CD4-positive, alpha-beta T cell treated with Interferon alpha-2 for 1 hour (primary cell): ENCODE measurements around the gene CYP27C1.
"Not testable (repeated sequence)": the region's sequence is repeated elsewhere in the genome, so short reads cannot be mapped to it uniquely, and the experiment has no call there.

Experiments
- DNase-seq, 2 donors: peaks; one replicate each; pipeline ENCODE4 v3.0.0-alpha.2; 2020 to 2022

CYP27C1 gene

GRCh38 chr2:127220102-127220767 is at the start of gene CYP27C1:
Gene CYP27C1 (minus strand): TSS chr2:127220299. CDS start chr2:127220270, 29 bp downstream.
- no peak for DNase-seq

- DNase-seq, result no peak
Observed at GRCh38 chr2:127261804-127262406, 41.8 kb upstream of the CYP27C1 start.

- DNase-seq, result no peak
Observed at GRCh38 chr2:127259355-127259754, 39.3 kb upstream of the CYP27C1 start.

GRCh38 chr2:127256866-127257265 is 36.8 kb upstream of the CYP27C1 start:
- DNase-seq, result no peak

- DNase-seq, result no peak
Observed at GRCh38 chr2:127256381-127256780, 36.3 kb upstream of the CYP27C1 start.

GRCh38 chr2:127255721-127256120 is 35.6 kb upstream of the CYP27C1 start:
- no peak for DNase-seq

GRCh38 chr2:127255146-127255545 is 35.0 kb upstream of the CYP27C1 start:
- DNase-seq, result no peak

GRCh38 chr2:127254386-127254981 is 34.4 kb upstream of the CYP27C1 start:
- DNase-seq, result no peak

GRCh38 chr2:127241184-127241583 is 21.1 kb upstream of the CYP27C1 start:
- not testable (repeated sequence) for DNase-seq

- no peak for DNase-seq
Observed at GRCh38 chr2:127239395-127239794, 19.3 kb upstream of the CYP27C1 start.

GRCh38 chr2:127237768-127238167 is 17.7 kb upstream of the CYP27C1 start:
- not testable (repeated sequence) for DNase-seq

GRCh38 chr2:127235082-127235702 is 15.1 kb upstream of the CYP27C1 start:
- DNase-seq, result no peak

GRCh38 chr2:127233710-127234109 is 13.6 kb upstream of the CYP27C1 start:
- DNase-seq, result no peak

GRCh38 chr2:127231130-127231865 is 11.2 kb upstream of the CYP27C1 start:
- DNase-seq, result no peak

GRCh38 chr2:127229555-127229954 is 9.5 kb upstream of the CYP27C1 start:
- no peak for DNase-seq

GRCh38 chr2:127228102-127228501 is 8.0 kb upstream of the CYP27C1 start:
- no peak for DNase-seq

GRCh38 chr2:127227264-127227660 is 7.2 kb upstream of the CYP27C1 start:
- DNase-seq, result not testable (repeated sequence)

- no peak for DNase-seq
Observed at GRCh38 chr2:127226520-127227263, 6.6 kb upstream of the CYP27C1 start.

- DNase-seq, result no peak
Observed at GRCh38 chr2:127226132-127226519, 6.0 kb upstream of the CYP27C1 start.

GRCh38 chr2:127225186-127225960 is 5.3 kb upstream of the CYP27C1 start:
- no peak for DNase-seq

- DNase-seq, result not testable (repeated sequence)
Observed at GRCh38 chr2:127224135-127224534, 4.0 kb upstream of the CYP27C1 start.
